Activated B cell treated with CpG ODN at 0.5 μM for 24 hours (primary cell): ENCODE data around the gene TMCO4. TPM values are rescaled to one million over a fixed set of nuclear protein-coding genes. Genes with fewer than 3 reads are reported as not detected.

Source experiments
- ATAC-seq: fragments of 200-7000 bp; cut with Tn5 transposase; one replicate; pipeline ENCODE4 v1.10.0; 2021; ENCODE audit warnings: low read depth, mild to moderate bottlenecking, moderate library complexity
- CTCF ChIA-PET: fragments of 350-600 bp; sonication (Branson Sonifier 250); formaldehyde crosslinking; loops from one replicate; lab custom pipeline; 2021; ENCODE audit warnings: antibody characterized with exemption; lab: Charles Lee
- POLR2A ChIA-PET: fragments of 350-600 bp; sonication (Branson Sonifier 250); formaldehyde crosslinking; loops from one replicate; lab custom pipeline; 2021; ENCODE audit warnings: antibody characterized with exemption; lab: Charles Lee
- DNase-seq: peaks from one replicate; pipeline ENCODE4 v3.0.0; 2022
- H3K27ac Mint-ChIP-seq: one replicate; pipeline ENCODE4 v1.8.0; 2020; ENCODE audit warnings: mixed read lengths
- H3K27me3 Mint-ChIP-seq: one replicate; pipeline ENCODE4 v1.8.0; 2021; ENCODE audit warnings: mixed read lengths
- H3K36me3 Mint-ChIP-seq: one replicate; pipeline ENCODE4 v1.8.0; 2021; ENCODE audit warnings: low read depth, mixed read lengths
- H3K4me1 Mint-ChIP-seq: one replicate; pipeline ENCODE4 v1.8.0; 2021; ENCODE audit warnings: mixed read lengths
- H3K4me3 Mint-ChIP-seq: one replicate; pipeline ENCODE4 v1.8.0; 2020; ENCODE audit warnings: mild to moderate bottlenecking, mixed read lengths
- H3K9me3 Mint-ChIP-seq: one replicate; pipeline ENCODE4 v1.8.0; 2020; ENCODE audit warnings: mixed read lengths
- intact Hi-C: fragments of 100-400 bp; cut with micrococcal nuclease; formaldehyde crosslinking; loops from one replicate; pipeline ENCODE4 v1.15.1; 2024
- total RNA-seq: library from RNA; stranded (reverse); gene quantifications from 2 replicates; pipeline ENCODE4 v1.2.3, GENCODE V29; 2022
- TF ChIP-seq, protein P1 (sequence below): fragments of 200-600 bp; IDR thresholded peaks from one replicate; pipeline ENCODE4 v1.8.0; 2022; ENCODE audit warnings: antibody characterized with exemption, mild to moderate bottlenecking

Gene TMCO4
- total RNA-seq, 1 donor from 2014 or later = 22.3 TPM

DNA sequence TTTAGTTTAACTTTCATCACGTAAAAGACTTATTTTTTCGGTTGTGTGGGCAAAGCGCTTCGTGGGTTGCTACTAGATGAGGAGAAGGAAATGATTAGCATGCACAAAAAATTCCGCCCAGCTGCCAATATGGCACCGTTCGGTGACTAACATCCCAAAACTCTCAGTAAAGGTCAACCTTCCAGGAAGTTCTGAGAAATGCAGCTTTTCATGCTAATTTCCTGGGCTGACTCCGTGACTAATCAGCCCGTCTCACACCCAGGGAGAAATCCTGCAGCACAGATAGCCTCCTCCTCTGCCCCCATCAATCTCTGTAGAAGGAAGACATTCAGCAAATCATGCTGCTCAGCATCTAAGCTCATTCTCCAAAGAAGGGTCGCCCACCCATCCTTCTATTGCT lies 34.1 kb downstream of the TMCO4 start:
- ChIA-PET POLR2A (interaction anchor here (0.6 kb wide), 1 partner anchor 199 kb away, joined by 4 read pairs; no protein-coding TSS in a partner anchor), CTCF (no interaction called here)
- H3K9me3 Mint-ChIP-seq = no peaks in the 10 kb centered on the region
- TF ChIP-seq, protein P1, sequence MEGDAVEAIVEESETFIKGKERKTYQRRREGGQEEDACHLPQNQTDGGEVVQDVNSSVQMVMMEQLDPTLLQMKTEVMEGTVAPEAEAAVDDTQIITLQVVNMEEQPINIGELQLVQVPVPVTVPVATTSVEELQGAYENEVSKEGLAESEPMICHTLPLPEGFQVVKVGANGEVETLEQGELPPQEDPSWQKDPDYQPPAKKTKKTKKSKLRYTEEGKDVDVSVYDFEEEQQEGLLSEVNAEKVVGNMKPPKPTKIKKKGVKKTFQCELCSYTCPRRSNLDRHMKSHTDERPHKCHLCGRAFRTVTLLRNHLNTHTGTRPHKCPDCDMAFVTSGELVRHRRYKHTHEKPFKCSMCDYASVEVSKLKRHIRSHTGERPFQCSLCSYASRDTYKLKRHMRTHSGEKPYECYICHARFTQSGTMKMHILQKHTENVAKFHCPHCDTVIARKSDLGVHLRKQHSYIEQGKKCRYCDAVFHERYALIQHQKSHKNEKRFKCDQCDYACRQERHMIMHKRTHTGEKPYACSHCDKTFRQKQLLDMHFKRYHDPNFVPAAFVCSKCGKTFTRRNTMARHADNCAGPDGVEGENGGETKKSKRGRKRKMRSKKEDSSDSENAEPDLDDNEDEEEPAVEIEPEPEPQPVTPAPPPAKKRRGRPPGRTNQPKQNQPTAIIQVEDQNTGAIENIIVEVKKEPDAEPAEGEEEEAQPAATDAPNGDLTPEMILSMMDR = no peak
- H3K4me3 Mint-ChIP-seq = no peak overlapping the region
- H3K27ac Mint-ChIP-seq = no peak overlapping the region
- DNase-seq (no peak), ATAC-seq (no peak)
- H3K4me1 Mint-ChIP-seq = peaks cover 6% of the 10 kb centered on the region
- intact Hi-C loops = no loop called here
- H3K36me3 Mint-ChIP-seq = peaks cover 35% of the 10 kb centered on the region
- no peaks in the 10 kb centered on the region for H3K27me3 Mint-ChIP-seq

DNA sequence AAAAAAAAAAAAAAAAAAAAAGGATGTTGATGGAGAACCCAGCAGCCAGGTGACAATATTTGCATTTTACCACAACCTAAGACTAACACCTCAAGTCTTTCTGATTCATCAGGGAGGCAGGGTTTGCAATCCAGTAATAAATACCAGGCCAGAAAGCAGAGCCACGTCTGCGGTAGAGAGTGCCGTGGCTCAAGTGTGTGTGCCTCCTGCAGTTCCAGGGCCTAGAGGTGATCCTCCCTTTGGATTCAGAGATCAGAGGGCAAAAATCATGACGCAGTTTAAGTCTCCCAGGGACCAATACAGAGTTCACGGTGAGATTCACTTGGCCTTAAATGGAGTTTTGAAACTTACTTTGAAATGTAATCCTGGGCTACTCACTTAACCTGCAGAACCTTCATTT lies 34.9 kb downstream of the TMCO4 start:
- DNase-seq (no peak), ATAC-seq (no peak)
- Mint-ChIP-seq H3K9me3 (no peaks in the 10 kb centered on the region), H3K4me1 (peaks cover 6% of the 10 kb centered on the region), H3K36me3 (peaks cover 28% of the 10 kb centered on the region), H3K4me3 (no peak overlapping the region), H3K27me3 (no peaks in the 10 kb centered on the region), H3K27ac (no peak overlapping the region)
- ChIA-PET POLR2A (no interaction called here), CTCF (no interaction called here)
- TF ChIP-seq, protein P1 = no peak
- intact Hi-C loops = no loop called here

DNA sequence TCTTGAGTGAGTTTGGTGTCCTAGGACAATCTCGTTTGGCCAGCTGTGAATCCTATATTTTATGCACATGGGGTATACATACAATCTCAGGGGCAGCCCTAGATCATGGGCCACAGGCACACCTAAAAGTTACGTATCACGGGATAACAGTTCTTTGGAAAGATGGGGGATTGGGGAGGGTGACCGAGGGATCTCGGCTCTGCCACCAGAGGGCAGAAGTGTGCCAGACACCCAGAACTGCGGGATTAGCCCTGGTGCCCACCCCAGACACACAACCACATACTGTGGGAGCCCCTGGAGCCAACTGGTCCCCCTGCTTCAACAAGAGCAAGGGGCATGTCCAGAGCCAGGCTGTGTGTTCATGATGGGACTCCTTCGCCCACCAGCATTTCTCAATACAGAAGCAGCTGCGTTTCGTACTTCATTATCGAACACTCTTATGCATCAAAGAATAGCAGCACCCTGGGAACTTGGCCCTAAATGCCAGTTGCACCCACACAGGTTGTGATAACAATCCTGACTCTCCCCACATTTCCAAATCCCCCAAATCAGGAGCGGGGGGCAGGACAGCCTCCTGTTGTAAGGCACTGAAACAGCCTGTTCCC lies 37.4 kb downstream of the TMCO4 start:
- intact Hi-C loops = loop anchor here (2.0 kb wide), 1 partner anchor 49 kb away; no protein-coding TSS in a partner anchor
- ChIA-PET CTCF (interaction anchor here (2.0 kb wide), 1 partner anchor 9 kb away, joined by 4 read pairs; no protein-coding TSS in a partner anchor), POLR2A (no interaction called here)
- Mint-ChIP-seq H3K4me3 (no peak overlapping the region), H3K9me3 (no peaks in the 10 kb centered on the region), H3K4me1 (peaks cover 6% of the 10 kb centered on the region), H3K27me3 (no peaks in the 10 kb centered on the region), H3K27ac (no peak overlapping the region), H3K36me3 (peaks cover 22% of the 10 kb centered on the region)
- TF ChIP-seq, protein P1 = no peak
- no peak for DNase-seq
- no peak for ATAC-seq

DNA sequence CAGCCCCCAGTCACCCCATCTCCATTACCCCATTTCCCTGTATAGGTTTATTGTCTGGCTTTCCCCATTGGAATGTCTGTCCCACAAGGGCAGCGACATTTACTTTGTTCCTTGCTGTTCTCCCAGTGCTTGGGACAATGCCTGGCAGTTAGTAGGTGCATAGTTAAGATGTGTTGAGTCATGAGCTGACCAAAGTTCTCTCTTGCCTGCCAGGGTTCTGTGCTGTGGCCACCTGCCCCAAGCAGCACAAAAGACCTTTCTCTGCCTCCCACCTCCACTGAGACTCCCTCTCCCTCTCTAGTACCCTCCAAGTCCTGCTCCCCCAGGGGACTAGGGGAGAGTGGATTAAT lies 40.0 kb downstream of the TMCO4 start:
- peaks cover 30% of the 10 kb centered on the region for H3K36me3 Mint-ChIP-seq
- no peak for DNase-seq
- ChIA-PET POLR2A (no interaction called here), CTCF (no interaction called here)
- peaks cover under 1% of the 10 kb centered on the region for H3K4me1 Mint-ChIP-seq
- H3K4me3 Mint-ChIP-seq = no peak overlapping the region
- no peak overlapping the region for H3K27ac Mint-ChIP-seq
- H3K27me3 Mint-ChIP-seq = no peaks in the 10 kb centered on the region
- no peak for ATAC-seq
- TF ChIP-seq, protein P1 = no peak
- no peaks in the 10 kb centered on the region for H3K9me3 Mint-ChIP-seq
- intact Hi-C loops = no loop called here

DNA sequence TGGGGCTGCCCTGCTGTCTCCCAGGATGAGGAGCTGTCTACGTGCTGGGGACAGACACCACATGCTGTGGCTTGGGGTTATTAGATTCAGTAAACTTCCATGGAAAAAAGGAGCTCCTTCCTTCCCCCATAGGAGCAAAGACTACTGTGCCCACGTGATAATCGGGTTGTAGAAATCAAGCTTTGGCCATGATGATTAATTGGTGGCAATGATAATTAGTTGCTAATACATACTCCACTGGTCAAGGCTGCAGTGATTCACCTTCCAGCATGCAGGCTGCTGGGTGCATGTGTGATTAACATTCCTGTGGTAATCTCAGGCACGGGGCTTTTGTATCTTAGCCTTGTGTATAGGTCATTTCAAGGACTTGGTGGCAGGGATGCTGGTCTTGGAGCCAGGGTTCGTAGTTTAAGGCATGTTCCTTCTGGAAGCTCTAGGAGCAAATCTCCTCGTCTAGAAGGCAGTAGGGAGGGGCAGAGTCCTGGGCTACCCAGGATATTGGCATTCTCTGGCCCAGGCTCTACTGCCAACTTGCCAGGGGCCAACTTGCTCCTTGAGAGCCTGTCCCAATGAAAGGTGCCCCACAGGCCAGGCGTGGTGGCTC lies 41.4 kb downstream of the TMCO4 start:
- ChIA-PET CTCF (no interaction called here), POLR2A (no interaction called here)
- ATAC-seq (no peak), DNase-seq (no peak)
- H3K4me1 Mint-ChIP-seq = no peaks in the 10 kb centered on the region
- H3K36me3 Mint-ChIP-seq = peaks cover 40% of the 10 kb centered on the region
- H3K27me3 Mint-ChIP-seq = no peaks in the 10 kb centered on the region
- TF ChIP-seq, protein P1 = no peak
- H3K27ac Mint-ChIP-seq = no peak overlapping the region
- H3K4me3 Mint-ChIP-seq = no peak overlapping the region
- intact Hi-C loops = no loop called here
- no peaks in the 10 kb centered on the region for H3K9me3 Mint-ChIP-seq
